PFSK-1 (cell line): ENCODE data around the gene ARMC12.

ENCODE experiments used
- FOXP2 ChIP-seq: optimal IDR thresholded peaks from 2 replicates; pipeline ENCODE3; 2011; ENCODE audit warnings: borderline replicate concordance, control low read depth, inconsistent platforms; ENCODE audit not compliant: insufficient read depth; ENCODE audit errors: extremely low read length, extremely low read depth
- POLR2AphosphoS5 ChIP-seq: IDR thresholded peaks from 2 replicates; pipeline ENCODE4 v1.6.1; 2012; ENCODE audit warnings: low read depth, mild to moderate bottlenecking, control low read depth, low read length, moderate library complexity
- TAF1 ChIP-seq: IDR thresholded peaks from 2 replicates; pipeline ENCODE4 v1.6.1; 2012; ENCODE audit warnings: low read length, control low read depth, borderline replicate concordance; ENCODE audit not compliant: insufficient read depth
- TF ChIP-seq, protein P1 (sequence below), 2 experiments: IDR thresholded peaks; 2 replicates each; pipeline versions ENCODE4 v1.6.1 to v1.8.0; 2011 to 2012; ENCODE audit warnings: low read depth in 2 of 2, low read length in 2 of 2, control low read depth in 1 of 2, inconsistent platforms in 1 of 2, mild to moderate bottlenecking in 1 of 2, moderate library complexity in 1 of 2; ENCODE audit not compliant: insufficient read depth in 1 of 2

DNA sequence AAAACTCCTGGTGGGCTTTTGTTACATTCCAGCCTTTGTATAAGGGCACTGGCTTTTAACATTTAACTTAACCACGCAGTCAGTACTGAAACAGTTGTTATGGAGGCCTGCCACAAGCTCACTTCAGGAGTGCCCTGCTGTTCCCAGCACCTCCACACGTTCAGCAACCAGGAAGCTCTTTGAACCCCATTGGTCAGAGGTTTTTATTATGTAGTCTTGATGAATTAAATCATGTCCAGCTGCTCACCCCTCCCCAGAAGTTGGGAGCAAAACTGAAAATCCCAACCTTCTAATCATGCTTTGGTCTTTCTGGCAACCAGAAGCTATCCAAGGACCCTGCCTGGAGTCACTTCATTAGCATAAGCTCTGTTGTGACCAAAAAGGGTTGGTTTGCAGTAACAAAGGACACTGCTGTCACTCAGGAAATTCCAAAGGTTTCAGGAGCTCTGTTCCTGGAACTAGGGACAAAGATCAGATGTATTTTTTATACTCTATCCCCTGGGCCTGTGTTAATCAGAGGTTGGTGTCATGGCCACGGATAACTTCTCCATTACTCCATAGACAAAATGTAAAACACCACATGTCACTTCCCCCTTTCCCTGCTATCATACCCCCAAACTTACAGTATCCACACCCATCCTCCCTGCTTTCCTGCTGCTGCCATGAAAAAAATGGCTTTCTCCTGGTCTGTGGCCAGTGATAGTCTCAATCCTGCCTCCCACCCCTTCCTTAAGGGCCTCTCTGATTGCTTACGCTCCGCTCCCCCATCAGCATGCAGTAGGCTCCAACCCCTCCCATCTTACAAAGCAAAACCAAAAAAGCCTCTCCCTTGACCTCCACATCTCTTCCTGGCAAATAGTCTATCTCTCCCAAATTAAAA is 3.1 kb downstream of the ARMC12 start:
- TF ChIP-seq POLR2AphosphoS5 = no peak
- TF ChIP-seq, protein P1, sequence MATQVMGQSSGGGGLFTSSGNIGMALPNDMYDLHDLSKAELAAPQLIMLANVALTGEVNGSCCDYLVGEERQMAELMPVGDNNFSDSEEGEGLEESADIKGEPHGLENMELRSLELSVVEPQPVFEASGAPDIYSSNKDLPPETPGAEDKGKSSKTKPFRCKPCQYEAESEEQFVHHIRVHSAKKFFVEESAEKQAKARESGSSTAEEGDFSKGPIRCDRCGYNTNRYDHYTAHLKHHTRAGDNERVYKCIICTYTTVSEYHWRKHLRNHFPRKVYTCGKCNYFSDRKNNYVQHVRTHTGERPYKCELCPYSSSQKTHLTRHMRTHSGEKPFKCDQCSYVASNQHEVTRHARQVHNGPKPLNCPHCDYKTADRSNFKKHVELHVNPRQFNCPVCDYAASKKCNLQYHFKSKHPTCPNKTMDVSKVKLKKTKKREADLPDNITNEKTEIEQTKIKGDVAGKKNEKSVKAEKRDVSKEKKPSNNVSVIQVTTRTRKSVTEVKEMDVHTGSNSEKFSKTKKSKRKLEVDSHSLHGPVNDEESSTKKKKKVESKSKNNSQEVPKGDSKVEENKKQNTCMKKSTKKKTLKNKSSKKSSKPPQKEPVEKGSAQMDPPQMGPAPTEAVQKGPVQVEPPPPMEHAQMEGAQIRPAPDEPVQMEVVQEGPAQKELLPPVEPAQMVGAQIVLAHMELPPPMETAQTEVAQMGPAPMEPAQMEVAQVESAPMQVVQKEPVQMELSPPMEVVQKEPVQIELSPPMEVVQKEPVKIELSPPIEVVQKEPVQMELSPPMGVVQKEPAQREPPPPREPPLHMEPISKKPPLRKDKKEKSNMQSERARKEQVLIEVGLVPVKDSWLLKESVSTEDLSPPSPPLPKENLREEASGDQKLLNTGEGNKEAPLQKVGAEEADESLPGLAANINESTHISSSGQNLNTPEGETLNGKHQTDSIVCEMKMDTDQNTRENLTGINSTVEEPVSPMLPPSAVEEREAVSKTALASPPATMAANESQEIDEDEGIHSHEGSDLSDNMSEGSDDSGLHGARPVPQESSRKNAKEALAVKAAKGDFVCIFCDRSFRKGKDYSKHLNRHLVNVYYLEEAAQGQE (IDR thresholded peaks at IDR 0.05; ENCODE audit: insufficient read depth in 1 of 2, low read depth in 2 of 2, low read length in 2 of 2) = no peak
- no peak for TF ChIP-seq FOXP2
- TF ChIP-seq TAF1 = no peak
